ENCODE results near the gene SPATA20.

SPATA20 gene

DNA sequence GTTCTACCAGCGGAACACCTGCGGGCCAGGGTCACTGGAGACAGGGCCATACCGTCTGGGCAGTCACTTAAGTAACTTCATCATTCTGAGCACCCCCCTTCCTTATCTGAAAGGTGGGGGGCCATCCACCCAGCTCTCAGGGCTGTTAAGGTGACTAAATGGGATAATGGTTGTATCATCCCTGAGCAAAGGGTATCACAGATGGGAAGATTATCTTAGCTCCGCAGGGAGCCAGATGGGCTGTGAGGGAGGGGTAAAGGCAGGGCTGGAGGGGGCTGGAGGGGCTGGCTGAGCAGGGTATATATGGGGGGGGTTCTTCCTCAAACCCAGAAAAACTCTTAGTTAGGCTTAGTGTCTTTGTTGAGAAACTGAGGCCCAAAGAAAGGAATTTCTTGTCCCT is 10.7 kb downstream of the SPATA20 start:
- H3K4me1 ChIP-seq: peaks cover 30% of the 10 kb centered on the region
- no peak overlapping the region for H3K4me2 ChIP-seq
- peaks cover 40% of the 10 kb centered on the region for H4K20me1 ChIP-seq
- H3K4me3 ChIP-seq: no peak overlapping the region
- TF ChIP-seq Cebpa-rat (IDR thresholded peaks at IDR 0.05): no peak
- H3K9me3 ChIP-seq: no peaks in the 10 kb centered on the region
- no peak overlapping the region for H3K9ac ChIP-seq
- H3K27me3 ChIP-seq: peaks cover 65% of the 10 kb centered on the region
- H3K36me3 ChIP-seq: no peaks in the 10 kb centered on the region
- H3K27ac ChIP-seq: no peak overlapping the region

DNA sequence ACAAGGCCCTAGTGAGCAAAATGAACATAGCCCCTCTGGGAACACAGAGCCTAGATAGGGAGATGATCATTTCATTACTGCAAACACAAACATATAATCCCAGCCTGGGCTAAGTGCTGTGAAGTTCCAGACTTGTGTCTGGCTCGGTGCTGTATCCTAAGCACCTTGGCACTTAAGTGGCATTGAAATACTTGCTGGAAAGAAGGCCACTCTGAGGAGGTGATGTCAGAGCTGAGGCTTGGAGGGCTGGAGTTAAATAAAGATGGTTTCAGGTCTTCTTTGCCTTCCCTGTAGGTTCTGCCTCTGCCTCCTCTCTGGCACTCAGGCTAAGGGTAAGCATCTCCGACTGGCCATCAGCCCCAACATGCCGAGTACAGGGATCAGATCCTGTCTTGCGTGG is 11.1 kb downstream of the SPATA20 start:
- TF ChIP-seq Cebpa-rat (IDR thresholded peaks at IDR 0.05): no peak
- no peak overlapping the region for H3K4me2 ChIP-seq
- H3K9me3 ChIP-seq: no peaks in the 10 kb centered on the region
- H3K36me3 ChIP-seq: no peaks in the 10 kb centered on the region
- no peak overlapping the region for H3K27ac ChIP-seq
- H3K4me1 ChIP-seq: peaks cover 30% of the 10 kb centered on the region
- peaks cover 45% of the 10 kb centered on the region for H4K20me1 ChIP-seq
- peaks cover 70% of the 10 kb centered on the region for H3K27me3 ChIP-seq
- H3K4me3 ChIP-seq: no peak overlapping the region
- no peak overlapping the region for H3K9ac ChIP-seq

DNA sequence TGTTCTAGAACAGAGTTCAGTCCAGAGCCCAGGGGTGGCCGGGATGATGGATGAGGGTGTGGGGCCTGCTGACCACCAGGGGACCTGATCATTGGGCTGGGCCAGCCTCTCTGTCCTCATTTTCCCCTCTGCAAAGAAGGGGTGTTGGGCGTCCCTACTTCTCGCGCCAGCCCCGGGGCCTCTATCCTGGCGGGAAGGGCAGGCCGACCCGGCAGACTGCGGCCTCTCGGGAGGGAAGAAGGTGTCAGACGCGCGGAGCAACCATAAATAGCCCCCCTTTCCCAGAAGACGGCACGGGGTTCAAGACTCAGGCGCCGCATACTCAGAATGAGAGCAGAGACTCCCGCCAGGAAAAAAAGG is 11.6 kb downstream of the SPATA20 start:
- H3K4me3 ChIP-seq: no peak overlapping the region

GRCh38 chr17:50558941-50559614 is 12.1 kb downstream of the SPATA20 start:
- peak overlapping the region; percentile 68; the same call in 1 of the 2 replicates for H3K4me3 ChIP-seq
- no peak overlapping the region for H3K27ac ChIP-seq
- no peak for TF ChIP-seq Cebpa-rat (IDR thresholded peaks at IDR 0.05)
- peaks cover 80% of the 10 kb centered on the region for H3K27me3 ChIP-seq
- no peaks in the 10 kb centered on the region for H3K36me3 ChIP-seq
- no peaks in the 10 kb centered on the region for H3K9me3 ChIP-seq
- H3K9ac ChIP-seq: no peak overlapping the region
- peaks cover 54% of the 10 kb centered on the region for H4K20me1 ChIP-seq
- peaks cover 30% of the 10 kb centered on the region for H3K4me1 ChIP-seq
- H3K4me2 ChIP-seq: peak overlapping the region; percentile 98

More for the DNA sequence above, 11.6 kb downstream of the SPATA20 start:
- H4K20me1 ChIP-seq: peaks cover 49% of the 10 kb centered on the region
- no peaks in the 10 kb centered on the region for H3K36me3 ChIP-seq
- peaks cover 30% of the 10 kb centered on the region for H3K4me1 ChIP-seq
- H3K9me3 ChIP-seq: no peaks in the 10 kb centered on the region
- TF ChIP-seq Cebpa-rat (IDR thresholded peaks at IDR 0.05): no peak
- H3K27me3 ChIP-seq: peaks cover 74% of the 10 kb centered on the region
- no peak overlapping the region for H3K9ac ChIP-seq
- H3K4me2 ChIP-seq: peak overlapping the region; percentile 98; the same call in 1 of the 2 replicates
- no peak overlapping the region for H3K27ac ChIP-seq

- Histone ChIP-seq H3K9ac (no peak overlapping the region), H3K27ac (no peak overlapping the region), H3K27me3 (peaks cover 86% of the 10 kb centered on the region)
Observed at GRCh38 chr17:50559674-50560184, 12.8 kb downstream of the SPATA20 start.

GRCh38 chr17:50560185-50560824 is 13.3 kb downstream of the SPATA20 start, which contains the start of gene CACNA1G:
TSS of gene CACNA1G (plus strand) at chr17:50560715. CDS start at chr17:50561460, 745 bp downstream.
- peaks cover 30% of the 10 kb centered on the region for H3K4me1 ChIP-seq
- H3K4me3 ChIP-seq: peak within 1 kb of the TSS; percentile 68
- H3K27ac ChIP-seq: no peak within 1 kb of the TSS
- no peak within 1 kb of the TSS for H3K9ac ChIP-seq
- H3K4me2 ChIP-seq: peak within 1 kb of the TSS; percentile 98
- H3K27me3 ChIP-seq: peaks cover 92% of the 10 kb centered on the region
- TF ChIP-seq Cebpa-rat (IDR thresholded peaks at IDR 0.05): no peak
- peaks cover 54% of the 10 kb centered on the region for H4K20me1 ChIP-seq
- no peaks in the 10 kb centered on the region for H3K36me3 ChIP-seq
- no peaks in the 10 kb centered on the region for H3K9me3 ChIP-seq

More at GRCh38 chr17:50559674-50560184, 12.8 kb downstream of the SPATA20 start:
- Histone ChIP-seq H3K4me2 (peak overlapping the region; percentile 98), H3K4me1 (peaks cover 30% of the 10 kb centered on the region), H3K4me3 (peak overlapping the region; percentile 68; the same call in 1 of the 2 replicates), H4K20me1 (peaks cover 54% of the 10 kb centered on the region), H3K9me3 (no peaks in the 10 kb centered on the region), H3K36me3 (no peaks in the 10 kb centered on the region)
- no peak for TF ChIP-seq Cebpa-rat (IDR thresholded peaks at IDR 0.05)

GRCh38 chr17:50560931-50561745 is 14.2 kb downstream of the SPATA20 start:
- TF ChIP-seq Cebpa-rat (IDR thresholded peaks at IDR 0.05): no peak
- peak overlapping the region; percentile 98 for H3K4me2 ChIP-seq
- no peaks in the 10 kb centered on the region for H3K36me3 ChIP-seq
- H4K20me1 ChIP-seq: peaks cover 54% of the 10 kb centered on the region
- no peak overlapping the region for H3K9ac ChIP-seq
- no peaks in the 10 kb centered on the region for H3K9me3 ChIP-seq
- H3K27ac ChIP-seq: no peak overlapping the region
- H3K4me3 ChIP-seq: peak overlapping the region; percentile 68
- H3K4me1 ChIP-seq: peaks cover 30% of the 10 kb centered on the region
- peaks cover 97% of the 10 kb centered on the region for H3K27me3 ChIP-seq

DNA sequence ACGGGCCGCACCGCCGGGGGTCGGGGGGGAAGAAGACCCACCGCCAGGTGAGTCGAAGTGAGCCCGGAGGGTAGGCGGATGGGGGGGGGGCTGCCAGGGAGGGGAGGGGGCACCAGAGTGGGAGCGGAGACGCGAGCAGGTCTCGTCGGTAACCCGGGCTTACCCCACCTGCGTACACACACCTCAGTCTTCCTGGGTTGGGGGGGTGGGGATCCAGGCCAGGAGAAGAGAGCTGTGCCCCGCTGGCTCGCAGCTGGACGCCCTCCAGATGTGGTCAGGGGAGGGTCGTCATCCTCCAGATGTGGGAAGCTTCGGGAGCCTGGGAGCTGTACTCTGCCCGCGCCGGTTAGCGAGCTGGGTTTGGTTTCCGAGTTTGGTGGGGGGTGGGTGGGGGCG is 14.8 kb downstream of the SPATA20 start:
- H3K27me3 ChIP-seq: peaks cover 99% of the 10 kb centered on the region
- H3K9me3 ChIP-seq: no peaks in the 10 kb centered on the region
- peak overlapping the region; percentile 98; the same call in 1 of the 2 replicates for H3K4me2 ChIP-seq
- peaks cover 30% of the 10 kb centered on the region for H3K4me1 ChIP-seq
- no peak overlapping the region for H3K27ac ChIP-seq
- TF ChIP-seq Cebpa-rat (IDR thresholded peaks at IDR 0.05): no peak
- H3K36me3 ChIP-seq: no peaks in the 10 kb centered on the region
- no peak overlapping the region for H3K4me3 ChIP-seq
- no peak overlapping the region for H3K9ac ChIP-seq
- H4K20me1 ChIP-seq: peaks cover 54% of the 10 kb centered on the region

DNA sequence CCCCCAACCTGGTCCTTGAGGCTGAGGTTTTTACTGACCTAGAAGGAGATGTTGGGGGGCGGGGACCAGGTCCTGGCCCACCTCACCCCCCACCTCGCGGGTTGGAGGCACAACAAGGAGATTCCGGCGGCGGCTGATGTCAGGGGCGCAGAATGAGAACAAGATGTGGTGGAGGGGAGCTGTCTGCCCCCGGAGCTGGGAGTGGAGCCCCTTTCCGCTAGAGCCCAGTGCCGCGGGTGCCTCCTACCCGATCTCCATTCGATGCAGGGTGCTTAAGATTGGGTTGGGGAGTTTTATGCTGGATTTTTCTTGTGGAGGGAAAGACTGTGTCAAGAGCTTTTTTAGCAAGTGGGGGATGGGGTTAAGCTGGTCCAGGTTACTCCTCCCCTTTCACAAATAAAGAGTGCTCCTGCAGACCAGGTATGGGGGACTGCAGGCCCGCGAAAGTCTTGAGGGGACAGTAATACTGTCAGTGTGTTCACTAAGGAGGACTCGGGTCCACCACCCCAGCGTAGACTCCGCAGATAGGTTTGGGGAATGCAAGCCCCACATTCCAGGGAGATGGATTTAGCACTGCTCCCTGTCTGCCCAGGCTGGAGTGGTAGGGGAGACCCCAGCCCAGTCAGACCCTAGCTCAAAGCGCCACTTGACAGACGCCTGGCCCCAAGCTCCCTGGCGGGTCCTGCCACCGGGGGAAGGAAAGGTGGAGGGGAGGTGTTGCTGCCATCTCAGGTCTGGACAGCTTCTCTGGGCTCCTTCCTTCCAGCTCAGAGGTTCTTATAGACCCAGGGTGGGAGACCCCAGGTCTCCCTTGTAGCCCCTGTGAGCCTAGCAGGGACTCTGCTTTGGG is 15.5 kb downstream of the SPATA20 start:
- no peak overlapping the region for H3K4me3 ChIP-seq
- TF ChIP-seq Cebpa-rat (IDR thresholded peaks at IDR 0.05): no peak
- H3K9ac ChIP-seq: no peak overlapping the region
- H3K4me2 ChIP-seq: peak overlapping the region; percentile 26; the same call in 1 of the 2 replicates
- peaks cover 98% of the 10 kb centered on the region for H3K27me3 ChIP-seq
- H4K20me1 ChIP-seq: peaks cover 54% of the 10 kb centered on the region
- H3K27ac ChIP-seq: no peak overlapping the region
- peaks cover 30% of the 10 kb centered on the region for H3K4me1 ChIP-seq
- H3K36me3 ChIP-seq: no peaks in the 10 kb centered on the region
- H3K9me3 ChIP-seq: no peaks in the 10 kb centered on the region

All from BLaER1 (cell line).